DMS53 (cell line): ENCODE measurements around the gene MCEE.
A peak's percentile ranks its signal among the peaks of the same experiment; 100 is the strongest.
"Not testable (repeated sequence)": the region's sequence is repeated elsewhere in the genome, so short reads cannot be mapped to it uniquely, and the experiment has no call there.

Experiments used
- DNase-seq: peaks from one replicate; lab custom pipeline; 2025; lab: John Stamatoyannopoulos, UW

MCEE gene

DNA sequence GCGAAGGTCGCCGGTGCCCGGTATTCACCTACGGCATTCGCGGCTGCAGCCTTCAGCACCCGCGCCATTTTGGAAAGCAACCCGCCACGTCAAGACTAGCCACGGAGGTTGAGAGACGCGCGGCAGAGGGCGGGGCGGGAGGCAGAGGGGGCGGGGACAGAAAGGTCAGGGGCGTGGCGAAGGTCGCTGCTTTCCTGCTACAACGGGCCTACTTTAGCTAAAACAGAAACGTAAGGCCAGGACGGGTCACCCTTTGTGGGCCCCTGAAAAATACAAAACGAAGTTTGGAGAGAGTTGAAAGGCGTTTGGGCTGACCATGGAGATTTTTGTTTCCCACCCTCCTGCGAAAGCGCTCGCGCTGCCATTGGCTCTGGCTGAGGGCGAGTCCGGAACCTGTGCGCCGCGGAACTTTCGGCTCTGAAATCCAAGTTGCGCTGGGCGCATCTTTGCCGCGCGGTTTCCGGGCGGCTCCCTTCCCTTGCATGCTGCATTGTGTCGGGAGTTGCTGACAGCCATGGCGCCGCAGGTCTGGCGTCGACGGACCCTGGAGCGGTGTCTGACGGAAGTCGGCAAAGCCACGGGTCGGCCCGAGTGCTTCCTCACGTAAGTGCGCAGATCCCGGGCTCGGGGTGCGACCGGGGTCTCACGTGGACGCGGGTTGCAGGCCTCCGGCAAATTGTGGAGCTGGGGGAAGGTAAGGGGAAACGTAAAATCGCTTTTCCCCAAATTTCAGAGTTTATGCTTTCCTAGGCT, at the start of gene MCEE, which contains the start of gene MPHOSPH10:
Gene MCEE (minus strand): TSS at position 78 of the 753 bp plus-strand sequence. CDS start 10 bp downstream, at position 68.
Gene MPHOSPH10 (plus strand): TSS at position 483 of the 753 bp plus-strand sequence. CDS start 32 bp downstream, at position 515.
- DNase-seq = peak; percentile 96

DNA sequence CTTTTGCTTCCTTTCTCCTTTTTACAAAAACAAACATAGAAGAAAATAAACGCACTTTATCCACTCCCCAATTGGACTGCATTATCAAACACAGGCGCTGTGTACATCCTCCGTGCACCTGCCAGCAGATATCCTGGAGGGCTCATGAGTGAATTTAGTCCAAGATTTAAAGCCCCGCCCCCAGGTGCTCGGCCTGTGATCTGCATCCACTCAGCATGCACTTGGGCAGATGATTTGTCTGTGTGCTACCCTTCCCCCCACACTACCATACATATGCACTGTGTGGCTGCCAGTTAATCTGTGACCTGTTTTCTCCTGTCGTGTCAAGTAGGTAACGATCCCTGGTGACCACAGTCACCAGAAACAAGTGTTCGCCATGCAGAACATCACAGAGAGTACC, 48.8 kb upstream of the MCEE start:
- DNase-seq = peak; percentile 89

DNA sequence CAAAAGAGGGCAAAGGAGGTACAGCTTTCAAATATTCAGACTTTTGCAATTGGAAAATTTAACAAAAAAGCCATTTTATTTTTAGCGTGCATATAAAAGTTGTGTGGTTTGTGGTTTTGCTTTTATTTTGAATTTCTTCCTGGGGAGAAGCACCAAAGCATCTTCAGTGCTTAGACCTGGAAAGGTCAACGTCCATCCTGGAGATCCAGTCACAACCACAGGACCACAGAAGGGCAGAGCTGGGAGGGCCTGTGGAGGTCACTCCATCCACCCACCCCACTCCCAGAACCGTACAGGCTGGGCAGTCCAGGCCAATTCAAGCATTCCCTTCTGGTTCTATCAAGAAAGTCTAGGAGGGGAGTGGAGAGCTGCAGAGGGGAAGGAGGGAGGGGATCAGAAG, 44.2 kb upstream of the MCEE start:
- DNase-seq = no peak

DNA sequence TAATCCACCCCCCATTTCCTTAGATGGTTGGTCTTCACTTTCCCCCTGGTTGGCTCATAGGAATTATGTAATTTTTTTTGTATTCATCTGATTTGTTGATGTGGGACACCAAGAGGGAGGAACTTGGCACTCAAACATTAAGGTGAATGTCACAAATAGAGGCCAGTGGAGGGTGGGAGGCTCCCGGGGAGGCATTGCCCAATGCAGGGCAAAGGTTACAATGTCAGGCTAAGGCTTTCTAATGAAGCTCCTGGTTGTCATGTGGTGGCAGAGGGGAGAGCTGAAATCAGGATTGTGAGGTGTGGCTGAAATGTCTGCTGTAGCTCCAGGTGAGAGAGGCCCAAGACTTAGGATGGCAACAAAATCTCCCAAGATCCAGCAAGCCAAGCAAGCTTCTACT, 43.1 kb upstream of the MCEE start:
- no peak for DNase-seq

DNA sequence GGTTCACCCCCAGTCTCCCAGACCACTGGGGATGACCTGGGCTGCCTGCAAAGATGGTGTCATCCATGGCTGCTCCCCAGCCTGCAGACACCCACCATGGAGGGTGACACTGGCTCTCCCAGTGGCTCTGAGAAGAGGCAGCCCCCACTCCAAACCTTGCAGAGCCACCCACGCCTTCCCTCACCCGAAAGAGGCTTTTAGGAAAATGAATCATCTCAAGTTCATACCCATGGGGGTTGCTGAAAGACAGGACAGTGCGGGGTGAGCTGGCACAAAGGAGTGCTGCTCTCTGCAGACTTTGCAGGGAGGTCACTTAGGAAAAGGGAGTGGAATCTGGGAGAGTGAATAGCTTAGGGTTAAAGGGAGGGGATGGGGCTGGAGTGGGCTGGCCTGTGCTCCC, 36.8 kb upstream of the MCEE start:
- DNase-seq = no peak

DNA sequence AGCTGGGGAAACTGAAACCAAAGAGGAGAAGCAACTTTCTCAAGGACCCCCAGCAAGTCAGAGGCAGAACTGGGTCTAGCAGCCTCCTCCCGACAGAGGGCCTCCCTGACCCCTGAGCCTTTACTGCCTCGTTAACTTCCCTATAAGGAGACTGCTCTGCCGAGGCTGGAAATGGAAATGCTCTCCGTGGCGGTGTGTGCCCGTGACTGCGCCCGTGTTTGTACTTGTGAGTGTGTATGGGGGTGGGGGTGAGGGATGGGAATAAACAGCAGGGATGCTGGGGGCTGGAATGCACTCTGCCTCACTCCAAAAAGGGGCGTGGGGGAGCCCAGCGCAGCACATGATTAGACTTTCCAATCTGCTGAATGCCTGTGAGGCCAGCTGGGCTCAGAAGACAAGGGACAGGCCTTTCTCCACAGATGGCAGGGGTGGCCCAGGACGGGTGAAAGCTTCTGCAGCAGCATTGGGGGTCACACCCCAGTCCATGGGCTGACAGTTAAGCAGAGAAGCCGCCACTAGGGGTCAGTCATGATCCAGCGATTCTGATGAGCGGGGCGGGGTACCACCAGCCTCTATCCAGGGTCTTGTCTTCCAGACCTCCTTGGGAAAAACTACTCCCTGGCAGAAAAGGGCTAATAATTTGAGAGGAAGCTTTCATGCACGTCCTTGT, 27.2 kb upstream of the MCEE start:
- DNase-seq = peak; percentile 66

DNA sequence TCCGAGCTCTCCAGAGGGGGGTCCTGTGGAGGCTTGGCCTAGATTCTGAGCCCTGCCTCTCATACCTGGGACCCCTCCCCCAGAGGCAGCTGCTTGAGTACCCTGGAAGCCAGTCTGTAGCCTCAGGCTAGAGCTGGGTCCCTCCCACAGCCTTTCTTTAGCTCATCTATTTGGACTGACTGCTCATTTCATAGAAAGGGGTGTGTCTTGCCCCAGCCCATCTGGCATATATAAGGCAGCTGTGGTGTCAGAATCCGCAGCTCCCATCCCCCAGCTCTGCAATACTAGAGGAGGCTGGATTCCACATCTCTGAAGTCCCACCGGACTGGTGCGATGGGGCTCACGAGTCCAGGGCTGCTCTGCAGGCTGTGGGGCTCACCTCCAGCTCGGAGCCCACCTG, 26.5 kb upstream of the MCEE start:
- DNase-seq = peak; percentile 70

DNA sequence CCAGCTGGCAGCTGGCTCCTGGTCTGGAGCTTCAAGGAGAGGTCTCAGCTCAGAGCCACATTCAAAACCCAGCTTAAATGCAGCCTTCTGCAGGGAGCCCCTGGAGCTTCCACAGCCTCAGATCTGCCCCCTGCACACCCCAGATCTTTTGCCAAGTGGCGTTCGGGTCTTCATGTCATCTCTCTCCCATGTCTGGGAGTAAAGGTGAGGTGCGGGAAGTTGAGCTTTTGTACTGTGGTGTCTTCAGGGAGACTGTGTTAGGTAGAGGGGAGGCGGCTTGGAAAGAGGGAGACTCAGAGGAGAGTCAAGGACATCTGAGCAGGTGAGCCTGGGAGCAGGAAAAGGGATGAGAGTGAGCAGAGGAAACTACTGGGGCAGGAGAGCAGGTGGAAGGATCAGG, 25.8 kb upstream of the MCEE start:
- DNase-seq = no peak

DNA sequence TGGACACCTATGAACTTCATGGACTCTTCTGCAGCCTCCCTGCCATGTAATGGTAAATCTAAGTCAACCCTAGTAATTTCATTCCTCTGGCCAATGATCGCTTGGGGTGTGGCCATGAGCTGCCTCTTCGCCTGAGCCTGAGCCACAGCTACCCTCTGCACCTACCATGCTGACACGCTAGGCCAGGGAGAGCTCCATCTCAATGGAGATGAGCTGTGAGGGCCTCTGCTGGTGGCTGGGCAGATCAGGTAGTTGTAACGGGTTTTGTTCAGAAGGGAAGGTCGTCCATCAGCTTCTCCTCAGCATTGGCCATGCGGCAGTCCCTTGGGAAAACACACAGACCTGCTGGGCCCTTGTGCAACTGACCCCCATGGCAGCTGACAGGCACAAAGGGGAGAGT, 24.8 kb upstream of the MCEE start:
- peak; percentile 79 for DNase-seq

DNA sequence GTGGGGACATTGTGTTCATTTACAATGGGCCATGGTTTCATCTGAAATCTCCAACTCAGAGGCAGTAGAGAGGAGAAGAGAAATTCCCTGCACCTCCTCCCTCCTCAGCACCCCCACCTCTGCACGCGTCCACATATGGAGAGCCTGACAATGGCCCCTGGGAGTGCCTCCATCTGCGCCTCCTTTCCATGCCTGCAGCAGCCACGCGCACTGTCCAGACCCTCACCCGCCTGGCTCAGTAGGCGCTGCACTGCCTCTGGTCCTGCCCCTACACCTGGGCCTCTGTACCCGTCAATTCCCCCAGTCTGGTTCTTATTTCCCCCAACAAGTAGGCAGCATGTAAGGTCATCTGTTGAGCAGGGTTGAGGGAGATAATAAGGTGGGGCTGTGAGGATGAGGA, 24.2 kb upstream of the MCEE start:
- no peak for DNase-seq

DNA sequence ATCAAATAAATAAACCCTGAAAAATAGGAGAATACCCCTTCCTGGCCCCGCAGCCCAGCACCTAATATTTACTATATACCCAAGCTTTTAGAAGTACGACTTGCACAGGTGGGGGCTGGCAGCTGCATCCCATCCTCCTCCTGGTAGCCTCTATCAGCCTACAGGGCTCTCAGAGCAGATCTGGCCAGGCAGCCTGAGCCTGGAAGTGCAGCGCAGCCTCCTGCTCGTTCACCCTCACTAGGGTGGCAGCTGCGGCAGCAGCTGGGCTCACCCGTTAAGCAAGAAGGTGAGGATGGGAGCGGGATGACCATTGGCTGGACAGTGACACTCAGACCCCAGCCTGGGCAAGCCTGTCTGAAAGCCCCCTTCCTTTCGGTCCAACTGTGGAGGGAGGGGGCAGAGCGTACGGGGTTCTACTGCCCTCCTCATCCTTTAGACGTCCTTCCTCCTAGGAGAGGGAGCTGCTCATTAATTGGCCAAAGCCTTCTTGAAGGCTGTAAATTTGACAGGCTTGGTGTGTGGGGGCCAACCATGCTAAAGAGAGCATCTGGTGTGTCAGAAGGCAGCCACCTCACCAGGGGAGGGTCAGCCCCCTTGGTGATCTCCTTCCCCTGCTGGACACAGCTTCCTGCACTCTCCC, 23.7 kb upstream of the MCEE start:
- peak; percentile 25 for DNase-seq

DNA sequence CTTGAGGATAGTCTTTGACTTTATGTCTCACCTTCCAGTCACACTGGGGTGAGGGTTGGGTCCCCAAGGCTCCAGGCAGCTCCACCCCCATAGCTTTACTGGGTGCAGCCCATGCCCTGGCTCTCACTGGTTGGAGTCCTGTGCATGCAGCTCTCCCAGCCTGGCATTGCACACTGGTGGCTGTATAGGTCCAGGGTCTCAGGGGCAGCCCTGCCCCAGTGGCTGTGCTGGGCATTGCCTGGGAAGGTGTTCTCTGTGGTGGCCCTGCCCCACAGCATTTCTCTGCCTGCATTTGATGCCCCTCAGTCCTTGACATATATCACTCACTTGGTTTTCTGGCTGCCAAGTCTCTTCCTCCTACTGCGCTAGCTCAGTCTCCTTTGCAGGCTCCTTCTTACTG, 21.6 kb upstream of the MCEE start:
- DNase-seq = peak; percentile 32

DNA sequence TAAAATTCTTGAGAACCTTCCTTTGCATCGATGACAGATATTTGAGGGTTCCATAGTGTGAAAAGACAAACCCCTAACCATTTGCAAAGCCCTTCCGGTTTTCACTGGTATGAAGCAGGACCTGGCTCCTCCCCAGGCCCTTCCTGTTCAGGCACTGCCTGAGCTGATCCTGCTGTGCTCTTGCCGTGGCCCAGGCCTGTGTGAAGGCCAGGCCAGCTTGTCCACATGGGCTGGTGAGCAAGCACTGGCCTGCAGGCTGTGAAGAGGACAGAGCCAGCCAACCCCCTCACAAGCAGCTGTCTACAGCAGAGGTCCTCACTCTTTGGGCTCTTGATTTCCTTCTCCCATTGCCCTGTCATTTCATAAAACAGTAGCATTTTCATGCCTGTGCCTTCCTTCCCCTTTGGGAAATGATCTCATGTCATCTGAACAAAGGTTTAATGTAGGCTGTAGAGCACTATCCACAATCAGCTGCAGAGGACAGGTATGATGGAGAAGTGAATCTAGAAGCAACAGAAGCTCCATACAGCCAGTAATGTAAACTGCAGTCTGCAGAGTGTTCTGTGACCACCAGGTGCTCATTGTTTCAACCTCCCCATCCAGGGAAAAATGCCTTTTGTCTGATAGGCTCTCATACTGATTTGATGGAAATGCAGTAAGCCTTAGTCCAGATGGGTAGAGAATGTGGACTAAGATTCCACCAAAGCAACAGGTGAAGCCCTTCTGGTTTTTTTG, 20.2 kb upstream of the MCEE start:
- DNase-seq = peak; percentile 14

DNA sequence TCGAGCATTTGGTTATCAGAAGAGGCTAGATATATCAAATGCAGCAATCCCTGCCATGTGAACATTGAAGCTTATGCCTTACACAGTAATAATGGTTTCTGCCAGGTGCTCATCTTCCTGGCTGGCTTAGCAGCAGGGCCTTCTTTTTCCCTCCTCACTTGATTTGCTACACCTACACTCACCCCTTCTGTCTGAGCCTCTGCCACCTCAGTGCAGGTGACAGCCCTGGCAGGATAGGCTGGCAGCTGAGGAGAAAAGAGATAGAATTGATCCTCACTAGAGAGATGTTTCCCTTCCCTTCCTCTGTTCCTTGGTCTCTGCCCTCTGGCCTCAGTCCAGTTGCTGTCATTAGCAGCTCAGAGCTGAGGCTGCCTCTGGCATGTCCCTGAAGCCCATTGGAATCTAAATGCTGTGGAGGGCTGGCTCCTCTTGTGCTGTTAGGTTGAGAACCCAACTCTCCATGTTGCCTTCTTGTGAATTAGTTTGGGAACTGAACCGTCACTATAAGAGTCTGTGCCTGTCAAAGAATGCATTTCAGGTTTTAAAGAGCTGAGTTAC, 18.6 kb upstream of the MCEE start:
- no peak for DNase-seq

DNA sequence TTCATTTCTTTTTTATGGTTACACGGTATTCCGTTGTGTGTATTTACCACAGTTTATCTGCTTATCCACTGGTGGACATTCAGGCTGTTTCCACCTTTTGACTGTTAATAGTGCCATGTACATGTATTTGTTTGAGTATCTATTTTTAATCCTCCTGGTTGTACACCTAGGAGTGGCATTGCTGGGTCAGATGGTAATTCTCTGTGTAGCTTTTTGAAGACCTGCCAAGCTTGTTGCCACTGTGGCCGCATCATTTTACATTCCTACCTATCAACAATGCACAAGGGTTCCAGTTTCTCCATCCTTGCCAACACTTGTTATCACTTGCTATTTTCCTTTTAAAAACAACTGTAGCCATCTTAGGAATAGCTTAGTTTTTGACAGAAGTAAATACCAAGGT, 13.8 kb upstream of the MCEE start:
- no peak for DNase-seq

DNA sequence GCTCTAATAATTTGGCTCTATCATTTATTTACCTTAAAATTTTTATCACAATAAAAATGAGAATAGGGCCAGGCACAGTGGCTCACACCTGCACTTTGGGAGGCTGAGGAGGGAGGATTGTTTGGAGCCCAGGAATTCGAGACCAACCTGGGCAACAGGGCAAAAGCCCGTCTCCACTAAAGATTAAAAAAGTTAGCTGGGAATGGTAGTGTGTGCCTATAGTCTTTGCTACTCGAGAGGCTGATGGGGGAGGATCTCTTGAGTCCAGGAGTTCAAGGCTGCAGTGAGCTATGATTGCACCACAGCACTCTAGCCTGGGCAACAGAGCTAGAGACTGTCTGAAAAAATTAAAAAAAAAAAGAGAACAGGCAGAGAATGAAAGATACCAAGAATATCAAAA, 6.1 kb upstream of the MCEE start:
- no peak for DNase-seq

DNA sequence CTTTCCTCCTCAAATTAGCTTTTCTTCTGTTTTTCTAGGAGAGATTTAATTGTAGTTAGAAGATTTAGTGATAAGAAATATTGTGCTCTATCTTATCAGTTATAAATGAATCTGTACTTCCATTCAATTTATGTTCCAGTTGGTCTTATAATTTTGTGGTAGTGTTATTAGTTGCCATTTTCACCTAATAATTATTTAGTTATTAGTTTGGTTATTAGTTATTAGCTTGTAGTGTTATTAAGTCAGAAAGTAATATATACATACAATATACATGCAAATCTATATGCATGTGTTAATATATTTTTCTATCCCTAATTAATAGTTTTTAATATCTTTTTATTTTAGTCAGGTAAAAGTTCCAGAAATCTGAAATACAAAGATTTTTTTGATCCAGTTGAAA, 3.6 kb upstream of the MCEE start:
- no peak for DNase-seq

DNA sequence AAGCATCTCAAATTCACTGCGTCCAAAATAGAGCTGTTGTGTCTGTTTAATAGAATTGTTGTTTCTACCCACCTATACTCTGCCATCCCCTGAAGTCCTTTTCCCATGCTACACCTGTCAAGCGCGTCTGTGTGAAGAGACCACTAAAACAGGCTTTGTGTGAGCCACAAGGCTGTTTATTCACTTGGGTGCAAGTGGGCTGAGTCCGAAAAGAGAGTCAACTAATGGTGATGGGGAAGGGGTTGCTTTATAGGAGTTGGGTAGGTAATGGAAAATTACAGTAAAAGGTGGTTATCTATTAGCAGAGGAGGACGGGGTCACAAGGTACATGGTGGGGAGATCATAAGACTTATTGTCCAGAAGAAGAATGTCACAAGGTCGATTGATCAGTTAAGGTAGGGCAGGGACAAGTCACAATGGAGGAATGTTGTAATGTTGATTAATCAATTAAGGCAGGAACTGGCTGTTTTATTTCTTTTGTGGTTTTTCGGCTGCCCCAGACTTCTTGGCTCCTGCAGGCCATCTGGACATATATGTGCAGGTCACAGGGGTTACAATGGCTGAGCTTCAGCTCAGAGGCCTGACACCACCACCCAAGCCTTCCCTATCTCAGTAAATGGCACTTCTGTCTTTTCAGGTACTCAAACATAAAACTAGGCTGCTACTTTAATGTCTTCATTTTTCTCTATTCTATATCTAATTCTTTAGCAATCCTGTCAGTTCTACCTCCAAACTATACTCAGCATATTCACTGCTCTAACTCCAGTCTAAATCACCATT, 1.5 kb upstream of the MCEE start:
- not testable (repeated sequence) for DNase-seq

DNA sequence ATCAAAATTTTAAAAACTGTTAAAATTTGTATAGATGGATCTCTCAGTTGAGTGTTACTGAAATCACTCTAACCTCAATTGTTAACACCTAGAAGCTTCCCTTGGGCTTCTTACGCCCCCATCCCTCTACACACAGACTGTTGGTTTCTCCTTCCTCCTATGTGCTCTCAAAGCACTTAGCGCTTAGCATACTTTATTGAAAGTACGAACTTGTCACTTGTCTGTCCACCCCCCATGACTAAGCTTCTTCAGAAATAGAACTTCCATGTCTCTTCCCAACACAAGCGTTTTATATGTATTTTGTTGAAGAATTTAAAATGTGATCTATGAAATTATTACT, 846 bp upstream of the MCEE start:
- DNase-seq = peak; percentile 49

DNA sequence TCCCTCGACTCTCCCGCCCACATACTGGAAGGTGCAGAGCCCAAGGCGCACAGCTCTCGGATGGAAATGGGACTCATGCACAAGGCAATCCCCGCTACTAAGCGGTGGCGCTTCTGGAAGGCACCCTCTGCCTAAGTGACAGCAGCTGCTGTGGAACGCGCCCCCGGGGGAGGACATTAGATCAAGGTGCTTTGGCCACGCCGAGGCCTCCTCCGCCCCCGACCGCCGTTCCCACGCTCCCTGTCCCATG, 202 bp downstream of the MCEE start:
- peak; percentile 93 for DNase-seq

DNA sequence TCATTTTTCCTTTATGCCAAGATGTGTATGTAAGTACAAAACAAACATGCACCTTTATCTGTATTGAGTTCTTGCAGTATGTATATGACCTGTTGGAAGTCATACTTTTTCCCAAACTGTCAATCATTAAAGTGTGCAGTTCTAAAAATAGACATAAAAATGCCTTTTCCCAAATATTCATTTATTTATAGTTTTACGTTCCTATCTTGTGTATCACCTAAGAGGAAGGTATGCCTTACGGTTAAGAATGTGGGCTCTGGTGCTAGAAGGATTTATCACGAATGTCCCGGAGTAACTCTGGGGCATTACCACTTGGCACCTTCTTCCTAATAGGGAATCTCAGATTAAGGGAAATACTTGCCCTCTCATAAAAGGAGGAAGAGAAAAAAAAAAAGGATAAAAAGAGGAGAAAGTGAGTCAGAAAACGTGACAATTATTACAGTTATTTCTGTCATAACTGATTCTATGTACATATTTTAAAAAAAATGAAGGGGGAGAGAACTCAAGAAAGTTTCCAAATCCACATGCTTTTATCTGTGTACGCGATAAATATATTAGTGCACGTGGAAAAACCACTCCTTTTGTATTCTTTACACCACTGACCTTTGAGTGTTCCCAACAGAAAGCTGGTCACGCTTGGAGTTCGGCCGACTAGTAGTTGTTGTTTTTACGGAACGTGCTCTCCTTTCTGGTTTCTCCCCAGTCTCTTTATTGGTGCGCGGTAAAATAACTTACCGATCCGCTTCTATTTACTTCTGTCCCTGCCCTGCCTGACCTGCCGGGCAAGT, 721 bp downstream of the MCEE start:
- DNase-seq = peak; percentile 35
